Measurements from ENCODE around the gene SPINK4.

- TF ChIP-seq USF2 (CRISPR knock-in tag; IDR thresholded peaks at IDR 0.05) (no peak), CDX4 (CRISPR knock-in tag; IDR thresholded peaks at IDR 0.05; ENCODE audit: borderline replicate concordance) (no peak), CTCF (IDR thresholded peaks at IDR 0.05) (no peak), ATF2 (CRISPR knock-in tag; IDR thresholded peaks at IDR 0.05; ENCODE audit: borderline replicate concordance, low read depth) (no peak), PRDM15 (CRISPR knock-in tag; IDR thresholded peaks at IDR 0.05) (no peak), ZNF423 (CRISPR knock-in tag; IDR thresholded peaks at IDR 0.05) (no peak), ZNF121 (CRISPR knock-in tag; IDR thresholded peaks at IDR 0.05) (no peak), SMAD4 (CRISPR knock-in tag; IDR thresholded peaks at IDR 0.05) (no peak), ETV6 (CRISPR knock-in tag; IDR thresholded peaks at IDR 0.05) (no peak), ESRRA (CRISPR knock-in tag; IDR thresholded peaks at IDR 0.05; ENCODE audit: borderline replicate concordance) (no peak), E2F5 (CRISPR knock-in tag; IDR thresholded peaks at IDR 0.05) (no peak)
These were observed 29.8 kb upstream of the SPINK4 start for GRCh38 chr9:33210006-33210715.
